K562 (cell line): ENCODE data around the gene GMDS. TPM values are rescaled to one million over a fixed set of nuclear protein-coding genes. Genes with fewer than 3 reads are reported as not detected.

ENCODE experiments used
- ATAC-seq: fragments of 200-7000 bp; cut with Tn5 transposase; 3 replicates; pipeline ENCODE4 v1.9.1; 2020; ENCODE audit warnings: moderate library complexity
- BruUV-seq: library from RNA; stranded (reverse); fragments of 400-500 nt; replicated peaks from 2 replicates; lab custom pipeline; 2021; lab: Mats Ljungman, UMichigan
- CTCF ChIA-PET: fragments of 300-600 bp; formaldehyde crosslinking; extraction: SDS; loops from one replicate; lab custom pipeline; 2021; ENCODE audit warnings: low intra/inter-chr PET ratio; lab: Yijun Ruan, JAX
- POLR2A ChIA-PET: fragments of 300-600, 350-650 bp; sonication (Branson Sonifier 250); formaldehyde crosslinking; extraction: SDS; loops from one replicate; lab custom pipeline; 2021; ENCODE audit warnings: antibody characterized with exemption, inconsistent platforms; lab: Yijun Ruan, JAX
- DNase-seq, 4 experiments: peaks; one replicate each; pipeline versions ENCODE4 v3.0.0 to v3.0.0-alpha.2; 2011 to 2018; ENCODE audit warnings: low spot score in 3 of 4, mixed read lengths in 3 of 4; ENCODE audit errors: extremely low read depth in 1 of 4
- FAIRE-seq: peaks from 2 replicates; lab custom pipeline; 2011; peaks lifted over from hg19 to GRCh38; lab: Jason Lieb, UNC
- H2AFZ ChIP-seq: 2 replicates; pipeline ENCODE4 v1.6.0; 2011; ENCODE audit warnings: low read depth, low read length, control low read depth, inconsistent platforms
- H3K27ac ChIP-seq: fragments of 200-600 bp; 3 replicates; pipeline ENCODE4 v1.8.0; 2011; ENCODE audit warnings: low read depth, mild to moderate bottlenecking, control low read depth, inconsistent platforms, low read length, moderate library complexity, mixed read lengths; ENCODE audit errors: extremely low read depth
- H3K27me3 ChIP-seq, 2 experiments: fragments of 300-600 bp in 1 of 2; 2 replicates in 1 of 2; 3 replicates in 1 of 2; pipeline versions ENCODE4 v1.6.0 to v1.8.0; 2011; ENCODE audit warnings: inconsistent platforms in 2 of 2, low read length in 2 of 2, mild to moderate bottlenecking in 1 of 2, mixed read lengths in 1 of 2, moderate library complexity in 1 of 2; ENCODE audit not compliant: control insufficient read depth in 2 of 2, insufficient read depth in 2 of 2
- H3K36me3 ChIP-seq: fragments of 300-600 bp; 3 replicates; pipeline ENCODE4 v1.8.0; 2011; ENCODE audit warnings: mild to moderate bottlenecking, low read length, inconsistent platforms; ENCODE audit not compliant: control insufficient read depth, insufficient read depth
- H3K4me1 ChIP-seq, 2 experiments: fragments of 200-600 bp in 1 of 2; replicated peaks in 1 of 2; 2 replicates in 1 of 2; 3 replicates in 1 of 2; pipeline versions ENCODE4 v1.5.1 to v1.8.0; 2011; ENCODE audit warnings: inconsistent platforms in 2 of 2, low read length in 2 of 2, mild to moderate bottlenecking in 1 of 2, mixed read lengths in 1 of 2, moderate library complexity in 1 of 2; ENCODE audit not compliant: control insufficient read depth in 2 of 2, insufficient read depth in 2 of 2
- H3K4me2 ChIP-seq: 2 replicates; pipeline ENCODE4 v1.6.1; 2011; ENCODE audit warnings: low read length, control low read depth, inconsistent platforms, mixed read lengths; ENCODE audit not compliant: insufficient read depth
- H3K4me3 ChIP-seq: fragments of 200-600 bp; sonication (generic), shearing (Covaris generic); 2 replicates; pipeline ENCODE4 v1.5.1; 2016; ENCODE audit warnings: control low read depth, inconsistent platforms
- H3K79me2 ChIP-seq: fragments of 200-600 bp; 3 replicates; pipeline ENCODE4 v1.8.0; 2011; ENCODE audit warnings: low read length, inconsistent platforms; ENCODE audit not compliant: control insufficient read depth, insufficient read depth
- H3K9ac ChIP-seq, 2 experiments: 2 replicates each; pipeline versions ENCODE4 v1.6.0 to v1.6.1; 2011; ENCODE audit warnings: low read depth in 2 of 2, low read length in 2 of 2, control low read depth in 1 of 2, inconsistent platforms in 1 of 2, mild to moderate bottlenecking in 1 of 2, mixed read lengths in 1 of 2; ENCODE audit not compliant: insufficient read depth in 1 of 2
- H3K9me1 ChIP-seq: one replicate; pipeline ENCODE4 v1.6.0; 2011; ENCODE audit warnings: inconsistent platforms, mild to moderate bottlenecking, low read length, moderate library complexity; ENCODE audit not compliant: control insufficient read depth, insufficient read depth
- H3K9me3 ChIP-seq: replicated peaks from 2 replicates; pipeline ENCODE4 v1.5.1; 2011; ENCODE audit warnings: low read depth, low read length, inconsistent platforms; ENCODE audit not compliant: control insufficient read depth, insufficient read depth
- H4K20me1 ChIP-seq: replicated peaks from 2 replicates; pipeline ENCODE4 v1.6.1; 2011; ENCODE audit warnings: low read length, inconsistent platforms, mixed read lengths; ENCODE audit not compliant: control insufficient read depth, insufficient read depth
- BCL6 ChIP-seq: fragments of 250-450 bp; sonication (Bioruptor Pico); IDR thresholded peaks from 2 replicates; pipeline ENCODE4 v1.4.0; 2020
- BRCA1 ChIP-seq, 2 experiments: fragments of 450-650 bp in 1 of 2; sonication (generic) in 1 of 2; formaldehyde crosslinking in 1 of 2; IDR thresholded peaks; 2 replicates each; pipeline versions ENCODE4 v1.5.0 to v1.6.1; 2017 to 2020; ENCODE audit warnings: mild to moderate bottlenecking in 1 of 2, missing genetic modification reagents in 1 of 2
- CHD1 ChIP-seq: fragments of 200-600 bp; sonication (generic); IDR thresholded peaks from one replicate; pipeline ENCODE4 v1.6.1; 2012; ENCODE audit warnings: mild to moderate bottlenecking, moderate library complexity, low read length, inconsistent platforms
- E2F5 ChIP-seq: sonication (generic); formaldehyde crosslinking; IDR thresholded peaks from 2 replicates; pipeline ENCODE4 v1.8.0; 2022; ENCODE audit warnings: mild to moderate bottlenecking, missing genetic modification reagents
- GATAD2B ChIP-seq: fragments of 450-650 bp; IDR thresholded peaks from 2 replicates; pipeline ENCODE4 v1.6.1; 2017; ENCODE audit warnings: mild to moderate bottlenecking, borderline replicate concordance
- POLR3G ChIP-seq: IDR thresholded peaks from 2 replicates; pipeline ENCODE4 v1.6.1; 2011; ENCODE audit not compliant: insufficient read length, insufficient replicate concordance; ENCODE audit errors: extremely low read depth
- ZNF134 ChIP-seq: fragments of 250-450 bp; sonication (Bioruptor Pico); conservative IDR thresholded peaks from 2 replicates; pipeline ENCODE4 v1.4.0; 2020
- ZNF507 ChIP-seq: conservative IDR thresholded peaks from 2 replicates; pipeline ENCODE4 v1.6.1; 2017; ENCODE audit warnings: missing genetic modification characterization, missing compliant biosample characterization
- ZNF707 ChIP-seq: fragments of 250-450 bp; sonication (Bioruptor Pico); conservative IDR thresholded peaks from 2 replicates; pipeline ENCODE4 v1.8.0; 2022; ENCODE audit warnings: inconsistent platforms, mild to moderate bottlenecking, moderate library complexity
- ZNF76 ChIP-seq: fragments of 250-450 bp; sonication (Bioruptor Pico); IDR thresholded peaks from 2 replicates; pipeline ENCODE4 v1.4.0; 2020; ENCODE audit warnings: mild to moderate bottlenecking, moderate library complexity, borderline replicate concordance
- WGBS: fragments of 100-300 bp; shearing (Covaris generic); methylation state at CpG from one replicate; pipeline ENCODE4 v1.1.6; 2016; ENCODE audit warnings: low coverage, mixed read lengths; ENCODE audit not compliant: insufficient coverage; ENCODE audit errors: missing lambda C conversion rate; 5-methylcytosine and 5-hydroxymethylcytosine counted together
- in situ Hi-C: fragments of 300-500 bp; cut with MboI; formaldehyde crosslinking; loops from 4 replicates; pipeline ENCODE4 v1.15.0; 2018; ENCODE audit warnings: inconsistent platforms, mixed read lengths
- intact Hi-C: fragments of 100-400 bp; cut with micrococcal nuclease; formaldehyde crosslinking; loops from 2 replicates; pipeline ENCODE4 v1.14.2; 2022
- polyA plus RNA-seq, 8 experiments: library from polyadenylated mRNA; depleted of rRNA in 4 of 8; stranded (reverse) in 5 of 8; unstranded in 3 of 8; fragments of >200 nt; fragmentation: Nextera tagmentation in 2 of 8; fragmentation: Illumina TruSeq in 1 of 8; extraction: Ambion mirVana in 2 of 8; extraction: Trizol in 1 of 8; gene quantifications; 2 replicates each; pipeline versions ENCODE4 v1.2.1 to v1.2.3, GENCODE V29; 2011 to 2014; ENCODE audit warnings: inconsistent platforms in 1 of 8, missing spikeins in 1 of 8
- total RNA-seq, 7 experiments: library from RNA; depleted of rRNA in 6 of 7; stranded (reverse); fragments of >200 nt in 6 of 7; fragmentation: Illumina TruSeq in 2 of 7; extraction: Trizol in 2 of 7; gene quantifications; 2 replicates each; pipeline versions ENCODE4 v1.2.1 to v1.2.3, GENCODE V29; 2011 to 2021; ENCODE audit warnings: low replicate concordance in 1 of 7

GMDS gene
- total and polyA plus RNA-seq, 9 of the 15 experiments (the other 6 are each of a cell fraction or from before 2014, with no cell fraction given): 0.48 to 31.8 (median 13.4) TPM

DNA sequence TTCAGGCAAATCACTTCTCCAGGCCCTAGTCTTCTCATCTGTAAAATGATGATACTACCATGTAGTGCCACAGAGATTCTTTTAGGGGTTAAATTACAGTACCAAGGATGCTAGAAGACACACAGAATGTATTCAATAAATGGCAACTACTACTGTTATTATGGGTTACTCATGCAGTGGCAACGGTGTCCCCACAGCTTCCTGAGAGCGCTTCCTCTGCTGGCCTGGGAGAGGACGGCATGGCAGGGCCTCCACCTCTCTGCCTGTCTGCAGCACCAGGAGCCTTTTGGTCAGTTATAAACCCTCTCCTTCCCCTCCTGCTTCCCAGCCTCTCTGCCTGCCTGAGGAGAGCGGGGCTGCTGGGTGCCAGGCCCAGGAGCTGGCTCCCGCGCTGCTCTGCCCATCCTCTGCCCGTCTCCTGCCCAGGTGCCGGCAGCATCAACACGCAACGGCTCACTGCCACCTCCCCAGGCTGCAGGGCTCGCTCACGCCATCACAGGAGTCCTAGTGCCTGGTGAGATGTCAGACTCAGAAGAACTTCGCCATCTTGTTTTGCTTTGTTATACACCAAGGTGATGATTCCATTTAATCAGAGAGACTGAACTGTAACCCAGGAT lies 465.0 kb downstream of the GMDS start:
- no peak overlapping the region for H3K4me2 ChIP-seq
- TF ChIP-seq CHD1 (no peak), BRCA1 (IDR thresholded peaks at IDR 0.05) (no peak), BRCA1 (CRISPR knock-in tag; IDR thresholded peaks at IDR 0.05) (no peak), ZNF134 (CRISPR knock-in tag) (no peak), E2F5 (no peak), BCL6 (CRISPR knock-in tag) (no peak), POLR3G (no peak), ZNF76 (CRISPR knock-in tag) (no peak), ZNF707 (no peak), ZNF507 (tag) (no peak), GATAD2B (no peak)
- TF ChIP-seq, all 486 proteins: peak for 0
- H3K27ac ChIP-seq: no peak overlapping the region
- no peaks in the 10 kb centered on the region for H3K9me1 ChIP-seq
- peak; percentile 38; the same call in 1 of the 3 replicates for ATAC-seq
- no peak overlapping the region for H2AFZ ChIP-seq
- peaks cover 19 to 37% of the 10 kb centered on the region in 2 experiments for H3K27me3 ChIP-seq
- CTCF ChIA-PET: no interaction called here
- H3K9ac ChIP-seq: no peak overlapping the region
- no peak for FAIRE-seq
- POLR2A ChIA-PET: interaction anchor here (0.6 to 1.3 kb wide), 4 partner anchors 13 to 1845 kb away, joined by 3 read pairs; no protein-coding TSS in a partner anchor
- no peaks in the 10 kb centered on the region for H3K79me2 ChIP-seq
- in situ Hi-C loops: no loop called here
- H3K36me3 ChIP-seq: no peaks in the 10 kb centered on the region
- H3K9me3 ChIP-seq: no peaks in the 10 kb centered on the region
- intact Hi-C loops: no loop called here
- DNase-seq: no peak
- WGBS: 10% methylated on average over 13 of the region's 13 CpGs
- no peaks in the 10 kb centered on the region; a peak in 1 of 5 replicates for H3K4me1 ChIP-seq
- BruUV-seq: no TSS peak
- 0 out of 2 replicates have a peak, but pooled peaks cover 3% of the 10 kb centered on the region for H4K20me1 ChIP-seq
- no peak overlapping the region for H3K4me3 ChIP-seq
